H1 (cell line): Measurements from ENCODE around the gene DNAH10. TPM values are rescaled to one million over a fixed set of nuclear protein-coding genes. Genes with fewer than 3 reads are reported as not detected.

ENCODE experiments used
- CTCF ChIA-PET: fragments of 300-600 bp; sonication (Branson Sonifier 250); formaldehyde crosslinking; loops from one replicate; lab custom pipeline; 2021; ENCODE audit not compliant: partially characterized antibody; lab: Charles Lee
- POLR2A ChIA-PET: fragments of 300-600 bp; sonication (Branson Sonifier 250); formaldehyde crosslinking; loops from one replicate; lab custom pipeline; 2021; ENCODE audit warnings: inconsistent platforms; ENCODE audit not compliant: partially characterized antibody; lab: Charles Lee
- DNase-seq, 2 experiments: peaks; one replicate each; pipeline versions ENCODE4 v3.0.0 to v3.0.0-alpha.2; 2010 to 2022; ENCODE audit warnings: low spot score in 2 of 2, low read depth in 1 of 2, mixed read lengths in 1 of 2
- FAIRE-seq: peaks from 2 replicates; lab custom pipeline; 2011; peaks lifted over from hg19 to GRCh38; lab: Jason Lieb, UNC
- H2AFZ ChIP-seq: 2 replicates; pipeline ENCODE4 v1.8.1; 2012; ENCODE audit warnings: low read length, inconsistent platforms
- H2AK5ac ChIP-seq: 2 replicates; pipeline ENCODE4 v1.6.1; 2013; ENCODE audit warnings: low read depth, low read length
- H2BK120ac ChIP-seq: replicated peaks from 2 replicates; pipeline ENCODE3; 2013; ENCODE audit warnings: low read depth, low read length, inconsistent platforms
- H2BK12ac ChIP-seq: 2 replicates; pipeline ENCODE4 v1.6.1; 2013; ENCODE audit warnings: low read depth, low read length
- H2BK15ac ChIP-seq: 2 replicates; pipeline ENCODE4 v1.6.1; 2013; ENCODE audit warnings: low read length
- H2BK20ac ChIP-seq: 2 replicates; pipeline ENCODE4 v1.6.1; 2013; ENCODE audit warnings: low read length
- H2BK5ac ChIP-seq: 2 replicates; pipeline ENCODE4 v1.6.1; 2013; ENCODE audit warnings: low read depth, low read length
- H3K14ac ChIP-seq: 2 replicates; pipeline ENCODE4 v1.6.1; 2013; ENCODE audit warnings: inconsistent platforms; ENCODE audit not compliant: insufficient read length
- H3K18ac ChIP-seq: 2 replicates; pipeline ENCODE4 v1.6.1; 2013; ENCODE audit warnings: low read length; ENCODE audit errors: extremely low read depth
- H3K23ac ChIP-seq: 2 replicates; pipeline ENCODE4 v1.6.1; 2013; ENCODE audit warnings: inconsistent platforms; ENCODE audit not compliant: insufficient read length
- H3K23me2 ChIP-seq: 2 replicates; pipeline ENCODE4 v1.6.1; 2013; ENCODE audit warnings: low read depth, low read length
- H3K27ac ChIP-seq: 2 replicates; pipeline ENCODE4 v1.6.1; 2011; ENCODE audit warnings: low read depth, low read length, inconsistent platforms
- H3K27me3 ChIP-seq, 4 experiments: replicated peaks in 1 of 4; 1 replicate in 1 of 4; 2 replicates in 3 of 4; pipeline versions ENCODE4 v1.6.1 to v1.8.1; 2011 to 2013; ENCODE audit warnings: low read length in 3 of 4, mild to moderate bottlenecking in 3 of 4, inconsistent platforms in 2 of 4, mixed read lengths in 2 of 4, moderate library complexity in 1 of 4; ENCODE audit not compliant: control insufficient read depth in 3 of 4, insufficient read depth in 3 of 4; ENCODE audit errors: extremely low read depth in 1 of 4
- H3K36me3 ChIP-seq, 4 experiments: 2 replicates each; pipeline versions ENCODE4 v1.6.1 to v1.8.1; 2011 to 2013; ENCODE audit warnings: mild to moderate bottlenecking in 4 of 4, low read length in 3 of 4, moderate library complexity in 2 of 4, control low read depth in 1 of 4, inconsistent platforms in 1 of 4; ENCODE audit not compliant: insufficient read depth in 4 of 4, control insufficient read depth in 2 of 4
- H3K4ac ChIP-seq: replicated peaks from 2 replicates; pipeline ENCODE3; 2013; ENCODE audit warnings: low read length, low read depth, mixed read lengths, inconsistent platforms; ENCODE audit not compliant: insufficient read length
- H3K4me1 ChIP-seq, 4 experiments: replicated peaks in 1 of 4; 1 replicate in 1 of 4; 2 replicates in 3 of 4; pipeline versions ENCODE4 v1.6.1 to v1.8.1; 2011 to 2013; ENCODE audit warnings: low read length in 3 of 4, inconsistent platforms in 2 of 4, mixed read lengths in 1 of 4; ENCODE audit not compliant: insufficient read depth in 4 of 4, control insufficient read depth in 3 of 4
- H3K4me2 ChIP-seq, 2 experiments: 2 replicates each; pipeline versions ENCODE4 v1.6.1 to v1.8.1; 2011 to 2013; ENCODE audit warnings: low read depth in 2 of 2, low read length in 2 of 2, control low read depth in 1 of 2, inconsistent platforms in 1 of 2, mild to moderate bottlenecking in 1 of 2; ENCODE audit not compliant: insufficient read depth in 1 of 2
- H3K4me3 ChIP-seq, 4 experiments: fragments of 200-600, 300-600 bp in 1 of 4; sonication (generic), shearing (Covaris generic), sonication (Bioruptor Twin) in 1 of 4; 2 replicates each; pipeline versions ENCODE4 v1.5.1 to v1.8.1; 2011 to 2016; ENCODE audit warnings: low read length in 4 of 4, low read depth in 3 of 4, control low read depth in 2 of 4, inconsistent platforms in 2 of 4, mild to moderate bottlenecking in 2 of 4, mixed read lengths in 1 of 4, moderate library complexity in 1 of 4; ENCODE audit not compliant: insufficient read depth in 2 of 4; ENCODE audit errors: extremely low read depth in 1 of 4
- H3K56ac ChIP-seq: replicated peaks from 2 replicates; pipeline ENCODE3; 2013; ENCODE audit warnings: low read depth, mild to moderate bottlenecking, mixed read lengths, low read length, inconsistent platforms; ENCODE audit not compliant: insufficient read length
- H3K79me1 ChIP-seq: 2 replicates; pipeline ENCODE4 v1.6.1; 2013; ENCODE audit warnings: low read depth, low read length, control low read depth
- H3K79me2 ChIP-seq, 2 experiments: 2 replicates each; pipeline versions ENCODE4 v1.6.1 to v1.8.1; 2012 to 2013; ENCODE audit warnings: low read length in 2 of 2, mild to moderate bottlenecking in 2 of 2, inconsistent platforms in 1 of 2; ENCODE audit not compliant: insufficient read depth in 2 of 2, control insufficient read depth in 1 of 2
- H3K9ac ChIP-seq, 4 experiments: replicated peaks in 1 of 4; 1 replicate in 1 of 4; 2 replicates in 3 of 4; pipeline versions ENCODE4 v1.6.1 to v1.8.1; 2011 to 2013; ENCODE audit warnings: low read depth in 3 of 4, low read length in 3 of 4, control low read depth in 2 of 4, mild to moderate bottlenecking in 2 of 4, moderate library complexity in 2 of 4, inconsistent platforms in 1 of 4; ENCODE audit errors: extremely low read depth in 1 of 4
- H3K9me3 ChIP-seq, 2 experiments: 2 replicates each; pipeline versions ENCODE4 v1.6.1 to v1.8.1; 2012 to 2013; ENCODE audit warnings: mild to moderate bottlenecking in 2 of 2, moderate library complexity in 2 of 2, control low read depth in 1 of 2, inconsistent platforms in 1 of 2, low read depth in 1 of 2, low read length in 1 of 2, mixed read lengths in 1 of 2; ENCODE audit not compliant: insufficient read depth in 2 of 2
- H4K20me1 ChIP-seq, 2 experiments: replicated peaks in 1 of 2; 2 replicates each; pipeline versions ENCODE3 to v1.8.1; 2011 to 2013; ENCODE audit warnings: inconsistent platforms in 2 of 2, low read length in 2 of 2, mild to moderate bottlenecking in 1 of 2; ENCODE audit not compliant: insufficient read depth in 2 of 2, control insufficient read depth in 1 of 2
- H4K5ac ChIP-seq: 2 replicates; pipeline ENCODE4 v1.6.1; 2013; ENCODE audit warnings: low read length, low read depth, mixed read lengths, inconsistent platforms; ENCODE audit not compliant: insufficient read length
- H4K8ac ChIP-seq: 2 replicates; pipeline ENCODE4 v1.8.0; 2013; ENCODE audit warnings: mild to moderate bottlenecking, moderate library complexity, low read length, inconsistent platforms; ENCODE audit not compliant: insufficient read depth; ENCODE audit errors: extremely low read depth
- H4K91ac ChIP-seq: replicated peaks from 2 replicates; pipeline ENCODE3; 2013; ENCODE audit warnings: low read length, mixed read lengths, inconsistent platforms; ENCODE audit not compliant: insufficient read length
- EP300 ChIP-seq, 2 experiments: IDR thresholded peaks; 1 replicate in 1 of 2; 2 replicates in 1 of 2; pipeline ENCODE4 v1.6.1; 2011 to 2012; ENCODE audit warnings: low read depth in 2 of 2, low read length in 2 of 2, mild to moderate bottlenecking in 2 of 2, borderline replicate concordance in 1 of 2, inconsistent platforms in 1 of 2, moderate library complexity in 1 of 2
- GABPA ChIP-seq: IDR thresholded peaks from 2 replicates; pipeline ENCODE4 v1.6.1; 2011; ENCODE audit warnings: mild to moderate bottlenecking, low read length, moderate library complexity, borderline replicate concordance; ENCODE audit not compliant: insufficient read depth
- RNF2 ChIP-seq: fragments of 200-900, 300-1000 bp; sonication (generic); IDR thresholded peaks from 2 replicates; pipeline ENCODE4 v1.7.1; 2016; ENCODE audit warnings: borderline replicate concordance, low read depth, mild to moderate bottlenecking, antibody characterized with exemption, low read length; ENCODE audit not compliant: poor library complexity, severe bottlenecking; ENCODE audit errors: missing control alignments
- WGBS, 2 experiments: shearing (Covaris generic) in 1 of 2; methylation state at CpG; one replicate each; pipeline versions ENCODE4 v1.1.6 to v1.1.7; 2013 to 2015; ENCODE audit warnings: low lambda C conversion rate in 2 of 2, mixed read lengths in 2 of 2, inconsistent platforms in 1 of 2, low coverage in 1 of 2, missing lambda C conversion rate in 1 of 2; ENCODE audit not compliant: insufficient replicate concordance in 2 of 2, insufficient coverage in 1 of 2, insufficient read length in 1 of 2; ENCODE audit errors: extremely low coverage in 1 of 2, missing lambda C conversion rate in 1 of 2; 5-methylcytosine and 5-hydroxymethylcytosine counted together
- polyA plus RNA-seq, 7 experiments: library from polyadenylated mRNA; depleted of rRNA in 3 of 7; stranded (reverse) in 5 of 7; unstranded in 2 of 7; fragments of >200 nt in 5 of 7; fragments of 200-250 nt in 2 of 7; gene quantifications; 1 replicate in 5 of 7; 2 replicates in 1 of 7; 4 replicates in 1 of 7; pipeline versions ENCODE4 v1.2.1 to v1.2.3, GENCODE V29; 2011 to 2013; ENCODE audit warnings: missing spikeins in 2 of 7, mixed read lengths in 2 of 7
- total RNA-seq: library from RNA; stranded (reverse); fragmentation: NEBNext Ultra II Directional; extraction: Animal tissue kit (Norgen Biotek cat#: 25700); gene quantifications from 2 replicates; pipeline ENCODE4 v1.2.1, GENCODE V29; 2021

The DNAH10 gene
- total and polyA plus RNA-seq, 2 of the 8 experiments (the other 6 are each of a cell fraction or from before 2014, with no cell fraction given) = 0.02 to 0.24 TPM

DNA sequence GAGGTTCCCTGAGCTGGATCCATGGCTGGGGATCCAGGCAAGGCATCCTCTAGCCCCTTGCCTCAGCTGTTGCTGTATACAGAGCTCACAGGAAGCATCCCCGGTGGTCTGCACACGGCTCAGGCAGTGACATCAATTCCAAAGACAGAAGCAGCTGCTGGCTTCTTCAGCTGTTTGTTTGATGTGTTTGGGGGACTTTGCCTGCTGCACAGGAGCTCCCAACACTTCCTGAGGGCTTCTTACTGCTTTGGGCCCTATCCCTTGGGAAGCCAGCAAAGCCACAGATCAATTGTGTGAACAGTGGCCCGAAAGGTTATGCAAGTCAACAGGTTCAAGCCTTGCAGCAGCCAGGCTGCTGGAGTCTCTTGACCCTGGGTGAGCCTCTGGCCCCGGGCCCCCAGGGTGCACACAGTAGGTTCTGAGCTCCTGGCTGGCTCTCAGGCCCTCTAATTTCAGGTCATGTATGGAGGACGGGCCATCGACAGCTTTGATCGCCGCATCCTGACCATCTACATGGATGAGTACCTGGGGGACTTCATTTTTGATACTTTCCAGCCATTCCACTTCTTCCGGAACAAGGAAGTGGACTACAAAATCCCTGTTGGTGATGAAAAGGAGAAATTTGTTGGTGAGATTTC lies 168.0 kb downstream of the DNAH10 start:
- POLR2A ChIA-PET = no interaction called here

More for the DNA sequence above, 168.0 kb downstream of the DNAH10 start:
- Histone ChIP-seq H3K4me3 (no peak overlapping the region), H3K18ac (no peak overlapping the region), H3K4ac (no peak overlapping the region), H2AK5ac (no peak overlapping the region), H3K36me3 (no peaks in the 10 kb centered on the region), H2BK120ac (no peak overlapping the region), H3K9ac (no peak overlapping the region), H4K20me1 (no peaks in the 10 kb centered on the region), H3K27me3 (no peaks in the 10 kb centered on the region), H4K91ac (no peak overlapping the region), H3K14ac (no peak overlapping the region), H3K56ac (no peak overlapping the region), H2BK20ac (no peak overlapping the region), H3K79me2 (no peaks in the 10 kb centered on the region), H4K8ac (no peak overlapping the region), H4K5ac (no peak overlapping the region), H3K79me1 (no peaks in the 10 kb centered on the region), H3K27ac (no peak overlapping the region), H3K9me3 (no peaks in the 10 kb centered on the region), H3K23me2 (no peaks in the 10 kb centered on the region), H2BK12ac (no peak overlapping the region), H3K4me2 (no peak overlapping the region), H2AFZ (no peak overlapping the region), H2BK5ac (no peak overlapping the region), H3K23ac (no peak overlapping the region), H2BK15ac (no peak overlapping the region), H3K4me1 (no peaks in the 10 kb centered on the region)
- 93% methylated on average over 9 of the region's 9 CpGs; no CpG with 5 or more reads in 1 of the 2 experiments for WGBS, 2 experiments
- no peak for FAIRE-seq
- CTCF ChIA-PET = interaction anchor here (1.0 to 4.5 kb wide), 6 partner anchors 10 to 422 kb away, joined by 3 to 18 read pairs (median 5); no protein-coding TSS in a partner anchor
- TF ChIP-seq EP300 (IDR thresholded peaks at IDR 0.05; ENCODE audit: borderline replicate concordance in 1 of 2, low read depth in 2 of 2, low read length in 2 of 2) (no peak), RNF2 (no peak), GABPA (no peak)
- no peak for DNase-seq
